Activated T-helper 1 cell treated with Interleukin-2 at 50 U/mL for 16 hours (primary cell): ENCODE results near the gene SOX6.
"Not testable (repeated sequence)": the region's sequence is repeated elsewhere in the genome, so short reads cannot be mapped to it uniquely, and the experiment has no call there.

ENCODE experiments used
- DNase-seq: peaks from one replicate; pipeline ENCODE4 v3.0.0-alpha.2; 2020; ENCODE audit warnings: low read depth

SOX6 gene

GRCh38 chr11:16036218-16036617, 320.1 kb downstream of the SOX6 start:
- no peak for DNase-seq

- DNase-seq, result no peak
Observed at GRCh38 chr11:16034074-16034473, 322.3 kb downstream of the SOX6 start.

GRCh38 chr11:16032974-16033373, 323.4 kb downstream of the SOX6 start:
- no peak for DNase-seq

- no peak for DNase-seq
Observed at GRCh38 chr11:16031210-16031609, 325.1 kb downstream of the SOX6 start.

GRCh38 chr11:16030664-16031063, 325.7 kb downstream of the SOX6 start:
- DNase-seq, result no peak

GRCh38 chr11:16029151-16029550, 327.2 kb downstream of the SOX6 start:
- not testable (repeated sequence) for DNase-seq

- DNase-seq, result no peak
Observed at GRCh38 chr11:16028419-16028818, 327.9 kb downstream of the SOX6 start.

GRCh38 chr11:16027621-16028020, 328.7 kb downstream of the SOX6 start:
- DNase-seq, result no peak

GRCh38 chr11:16026849-16027248, 329.5 kb downstream of the SOX6 start:
- DNase-seq, result no peak

- DNase-seq, result no peak
Observed at GRCh38 chr11:16018931-16019330, 337.4 kb downstream of the SOX6 start.

- DNase-seq, result no peak
Observed at GRCh38 chr11:16016468-16016829, 339.9 kb downstream of the SOX6 start.

GRCh38 chr11:16015741-16016467, 340.4 kb downstream of the SOX6 start:
- DNase-seq, result no peak

GRCh38 chr11:16013649-16014275, 342.6 kb downstream of the SOX6 start:
- DNase-seq, result no peak

GRCh38 chr11:16013242-16013641, 343.1 kb downstream of the SOX6 start:
- DNase-seq, result no peak

- no peak for DNase-seq
Observed at GRCh38 chr11:16012125-16012751, 344.1 kb downstream of the SOX6 start.

GRCh38 chr11:16011396-16011795, 344.9 kb downstream of the SOX6 start:
- DNase-seq, result no peak

GRCh38 chr11:16009021-16009420, 347.3 kb downstream of the SOX6 start:
- no peak for DNase-seq

- DNase-seq, result no peak
Observed at GRCh38 chr11:16007514-16007913, 348.8 kb downstream of the SOX6 start.

GRCh38 chr11:16002942-16003341, 353.4 kb downstream of the SOX6 start:
- DNase-seq, result no peak

- no peak for DNase-seq
Observed at GRCh38 chr11:16001899-16002426, 354.4 kb downstream of the SOX6 start.

GRCh38 chr11:16001044-16001568, 355.2 kb downstream of the SOX6 start:
- no peak for DNase-seq

GRCh38 chr11:16000065-16000464, 356.3 kb downstream of the SOX6 start:
- DNase-seq, result no peak

GRCh38 chr11:15993345-15993744, 363.0 kb downstream of the SOX6 start:
- no peak for DNase-seq
